Measurements from ENCODE around the gene REPIN1. TPM values are rescaled to one million over a fixed set of nuclear protein-coding genes. Genes with fewer than 3 reads are reported as not detected.
A peak's percentile ranks its signal among the peaks of the same experiment; 100 is the strongest.

The REPIN1 gene
- total RNA-seq, 1 experiment from 2014 or later = 106 TPM

DNA sequence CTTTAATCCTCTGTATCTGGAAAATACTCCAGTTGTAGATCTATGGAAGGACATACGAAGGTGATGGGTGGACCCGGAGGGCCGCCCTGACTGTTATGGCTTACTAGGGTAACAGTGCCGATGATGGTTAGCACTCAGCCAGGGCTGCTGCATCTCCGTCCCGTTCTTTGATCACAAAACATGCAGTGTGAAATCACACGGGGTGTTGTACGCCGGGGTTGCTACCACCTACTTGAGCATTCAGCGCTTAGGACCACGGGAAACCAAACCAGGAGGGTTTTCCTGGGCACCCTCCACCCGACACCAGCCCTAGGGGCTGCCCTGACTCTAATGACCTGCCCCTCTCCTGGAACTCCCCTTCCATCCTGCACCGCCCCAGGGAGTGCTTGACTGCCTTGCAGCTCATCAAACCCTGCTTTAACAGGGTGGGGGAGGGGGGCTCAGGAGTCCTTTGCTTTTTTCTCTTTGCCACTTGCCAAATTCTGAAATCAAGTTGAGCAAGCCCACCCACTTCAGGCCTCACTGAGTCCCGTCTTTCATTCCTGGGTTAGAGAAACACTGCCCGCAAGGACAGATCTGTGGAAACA is 30.9 kb downstream of the REPIN1 start:
- H4K91ac ChIP-seq (ENCODE audit: insufficient read length, low read depth, low read length) = no peak overlapping the region
- no peak overlapping the region for H2BK20ac ChIP-seq (ENCODE audit: low read depth, low read length, poor library complexity, severe bottlenecking)
- no peak for DNase-seq
- Mint-ChIP-seq H3K36me3 (ENCODE audit: insufficient read depth in 1 of 3, low read depth in 3 of 3) (peaks cover 19 to 32% (median 24%) of the 10 kb centered on the region in 3 experiments), H3K9me3 (no peaks in the 10 kb centered on the region; a peak in 1 of 5 replicates), H3K27ac (peak overlapping the region; percentile 99), H3K4me3 (no peak overlapping the region; a peak in 1 of 5 replicates), H3K4me1 (peaks cover 72 to 77% of the 10 kb centered on the region in 2 experiments), H3K27me3 (ENCODE audit: low read depth) (no peaks in the 10 kb centered on the region)
- no peak overlapping the region for H3K27ac ChIP-seq (ENCODE audit: insufficient read length, low read depth, low read length)
- H3K23ac ChIP-seq (ENCODE audit: insufficient read length, low read depth, low read length) = no peak overlapping the region
- H2BK5ac ChIP-seq (ENCODE audit: insufficient read length, low read length) = no peak overlapping the region
- H3K4me1 ChIP-seq (ENCODE audit: insufficient read depth, low read length) = peaks cover 41% of the 10 kb centered on the region
- no peak overlapping the region for H2BK15ac ChIP-seq (ENCODE audit: low read depth, low read length)
- TF ChIP-seq, protein P1, sequence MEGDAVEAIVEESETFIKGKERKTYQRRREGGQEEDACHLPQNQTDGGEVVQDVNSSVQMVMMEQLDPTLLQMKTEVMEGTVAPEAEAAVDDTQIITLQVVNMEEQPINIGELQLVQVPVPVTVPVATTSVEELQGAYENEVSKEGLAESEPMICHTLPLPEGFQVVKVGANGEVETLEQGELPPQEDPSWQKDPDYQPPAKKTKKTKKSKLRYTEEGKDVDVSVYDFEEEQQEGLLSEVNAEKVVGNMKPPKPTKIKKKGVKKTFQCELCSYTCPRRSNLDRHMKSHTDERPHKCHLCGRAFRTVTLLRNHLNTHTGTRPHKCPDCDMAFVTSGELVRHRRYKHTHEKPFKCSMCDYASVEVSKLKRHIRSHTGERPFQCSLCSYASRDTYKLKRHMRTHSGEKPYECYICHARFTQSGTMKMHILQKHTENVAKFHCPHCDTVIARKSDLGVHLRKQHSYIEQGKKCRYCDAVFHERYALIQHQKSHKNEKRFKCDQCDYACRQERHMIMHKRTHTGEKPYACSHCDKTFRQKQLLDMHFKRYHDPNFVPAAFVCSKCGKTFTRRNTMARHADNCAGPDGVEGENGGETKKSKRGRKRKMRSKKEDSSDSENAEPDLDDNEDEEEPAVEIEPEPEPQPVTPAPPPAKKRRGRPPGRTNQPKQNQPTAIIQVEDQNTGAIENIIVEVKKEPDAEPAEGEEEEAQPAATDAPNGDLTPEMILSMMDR (conservative IDR thresholded peaks at IDR 0.05) = no peak
- no peak overlapping the region for H2AK5ac ChIP-seq (ENCODE audit: insufficient read length, low read length)
- H3K4ac ChIP-seq (ENCODE audit: low read depth, low read length) = no peak overlapping the region
- H3K79me2 ChIP-seq (ENCODE audit: insufficient read depth, low read length) = no peaks in the 10 kb centered on the region
- no peak overlapping the region for H3K4me2 ChIP-seq (ENCODE audit: insufficient read depth, insufficient read length, low read length)
- no peak overlapping the region for H2BK120ac ChIP-seq (ENCODE audit: low read depth, low read length, poor library complexity, severe bottlenecking)
- no peak overlapping the region for H2BK12ac ChIP-seq (ENCODE audit: insufficient read length, low read depth, low read length)
- no peaks in the 10 kb centered on the region for H3K79me1 ChIP-seq (ENCODE audit: insufficient read depth, low read depth, low read length, poor library complexity, severe bottlenecking)
- no peak overlapping the region for H4K5ac ChIP-seq (ENCODE audit: insufficient read length, low read depth, low read length)
- H4K20me1 ChIP-seq (ENCODE audit: control insufficient read depth, insufficient read depth, insufficient read length) = no peaks in the 10 kb centered on the region
- no CpG with 5 or more reads among the region's 15 CpGs for WGBS (ENCODE audit: extremely low coverage, insufficient read length, low lambda C conversion rate)
- H2AFZ ChIP-seq (ENCODE audit: low read length) = no peak overlapping the region
- no peaks in the 10 kb centered on the region for H3K27me3 ChIP-seq (ENCODE audit: insufficient read depth, low read length)
- H3T11ph ChIP-seq (ENCODE audit: low read length) = no peak overlapping the region
- no peak overlapping the region for H3K9ac ChIP-seq (ENCODE audit: extremely low read depth, insufficient read length, low read length)
- no peak overlapping the region for H4K8ac ChIP-seq (replicated peaks; ENCODE audit: insufficient read length, low read depth, low read length)
- H3K9me3 ChIP-seq (ENCODE audit: control insufficient read depth, low read depth, low read length) = no peaks in the 10 kb centered on the region
- no peak overlapping the region for H3K56ac ChIP-seq (ENCODE audit: insufficient read length, low read depth, low read length)
- no peak overlapping the region for H3K18ac ChIP-seq (ENCODE audit: insufficient read length, low read depth, low read length)
- H3K14ac ChIP-seq (ENCODE audit: insufficient read depth, low read length) = 0 out of 2 replicates have a peak overlapping the region, but pooled peaks have one; percentile 34
- no peaks in the 10 kb centered on the region for H3K23me2 ChIP-seq (ENCODE audit: insufficient read length, low read depth, low read length, poor library complexity, severe bottlenecking)

All from H9 (cell line).